GM08714 (cell line): ENCODE results near the gene DNASE1L1.
A peak's percentile ranks its signal among the peaks of the same experiment; 100 is the strongest.

ENCODE experiments used
- H3K4me3 ChIP-seq: fragments of 200-500 bp; sonication (Bioruptor generic); 2 replicates; pipeline ENCODE4 v1.5.1; 2014; ENCODE audit warnings: mild to moderate bottlenecking, low read length, inconsistent platforms
- ZNF274 ChIP-seq: IDR thresholded peaks from 2 replicates; pipeline ENCODE4 v1.6.1; 2012; ENCODE audit warnings: mild to moderate bottlenecking, low read depth, low read length

DNASE1L1 gene

DNA sequence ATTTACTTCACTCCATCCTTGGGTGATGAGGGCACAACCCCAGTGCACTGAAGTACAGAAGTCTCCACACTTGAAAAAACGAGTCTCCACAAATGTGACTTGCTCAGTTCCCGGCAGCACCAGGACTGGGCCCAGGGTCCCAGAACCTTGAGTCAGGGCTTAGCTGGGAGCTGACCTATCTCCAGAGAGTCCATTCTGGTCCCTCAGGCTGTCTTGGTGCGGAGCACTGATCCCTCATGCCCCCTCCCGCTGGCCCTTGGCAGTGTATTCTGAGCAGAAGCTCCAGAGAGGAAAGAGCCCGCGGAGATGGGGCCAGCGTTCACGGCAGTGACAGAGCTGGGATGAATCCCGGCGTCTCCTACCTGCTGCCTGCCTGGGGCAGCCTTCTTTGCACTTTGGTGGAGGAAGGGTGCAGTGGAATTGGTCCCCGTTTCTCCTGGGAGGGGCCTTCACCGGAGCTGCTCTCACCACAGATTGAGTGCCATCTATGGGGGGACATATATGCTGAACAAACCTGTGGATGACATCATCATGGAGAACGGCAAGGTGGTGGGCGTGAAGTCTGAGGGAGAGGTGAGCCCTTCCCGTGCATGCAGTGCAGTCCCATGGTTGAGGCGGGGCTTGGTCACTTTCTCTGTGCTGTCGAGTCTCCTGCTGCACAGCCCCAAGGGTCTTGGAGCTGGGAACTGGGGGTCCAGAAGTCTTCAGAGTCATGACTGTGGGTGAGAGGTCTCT is 31.7 kb upstream of the DNASE1L1 start:
- H3K4me3 ChIP-seq = no peak overlapping the region
- TF ChIP-seq ZNF274 = no peak

DNA sequence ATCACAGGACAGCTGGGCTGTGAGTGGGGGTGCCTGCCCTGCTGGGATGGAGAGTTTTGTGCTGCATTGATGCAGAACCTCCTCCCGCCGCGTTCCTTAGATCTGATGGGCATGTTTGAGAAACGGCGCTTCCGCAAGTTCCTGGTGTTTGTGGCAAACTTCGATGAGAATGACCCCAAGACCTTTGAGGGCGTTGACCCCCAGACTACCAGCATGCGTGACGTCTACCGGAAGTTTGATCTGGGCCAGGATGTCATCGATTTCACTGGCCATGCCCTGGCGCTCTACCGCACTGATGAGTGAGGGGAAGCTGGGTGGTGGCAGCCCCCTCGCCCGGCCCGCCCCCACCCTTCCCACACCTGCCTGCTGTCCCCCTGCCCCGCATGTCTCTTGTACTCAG is 30.8 kb upstream of the DNASE1L1 start:
- TF ChIP-seq ZNF274 = no peak
- H3K4me3 ChIP-seq = no peak overlapping the region

- no peak for TF ChIP-seq ZNF274
- peak overlapping the region; percentile 79 for H3K4me3 ChIP-seq
Observed at GRCh38 chrX:154437971-154438893, 29.2 kb upstream of the DNASE1L1 start.

- no peak for TF ChIP-seq ZNF274
- peak within 1 kb of the TSS; percentile 79 for H3K4me3 ChIP-seq
Observed at GRCh38 chrX:154436983-154437752, 28.1 kb upstream of the DNASE1L1 start, which contains the start of gene GDI1. GDI1 (plus strand) TSS chrX:154437154; CDS start chrX:154437255, 101 bp downstream.

DNA sequence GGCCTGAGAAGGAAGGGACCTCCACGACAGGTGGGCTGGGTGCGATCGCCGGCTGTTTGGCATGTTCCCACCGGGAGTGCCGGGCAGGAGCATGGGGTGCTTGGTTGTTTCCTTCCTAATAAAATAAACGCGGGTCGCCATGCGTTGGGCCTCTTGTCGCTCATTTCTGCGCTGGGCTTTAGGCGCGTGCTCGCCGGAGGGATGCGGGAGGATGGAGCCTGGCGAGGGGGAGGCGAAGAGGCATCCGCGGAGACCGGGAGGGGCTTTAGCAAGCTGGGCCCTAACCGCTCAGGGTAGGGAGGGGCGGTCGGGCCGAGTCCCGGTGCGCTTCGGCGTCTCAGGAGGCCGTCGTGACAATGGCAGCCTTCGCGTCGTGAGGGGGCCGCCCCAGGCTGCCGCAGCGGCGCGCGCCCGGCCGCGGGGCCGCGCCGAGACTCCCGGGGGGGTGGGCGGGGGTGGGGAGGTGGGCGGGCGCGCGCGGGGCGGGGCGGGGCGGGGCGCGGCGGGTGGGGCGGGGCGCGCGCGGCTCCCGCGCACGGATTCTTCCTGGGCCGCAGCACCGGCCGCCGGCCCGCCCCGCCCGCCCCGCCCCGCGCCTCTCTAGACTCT is 27.4 kb upstream of the DNASE1L1 start:
- H3K4me3 ChIP-seq = peak overlapping the region; percentile 79; the same call in 1 of the 2 replicates
- no peak for TF ChIP-seq ZNF274

DNA sequence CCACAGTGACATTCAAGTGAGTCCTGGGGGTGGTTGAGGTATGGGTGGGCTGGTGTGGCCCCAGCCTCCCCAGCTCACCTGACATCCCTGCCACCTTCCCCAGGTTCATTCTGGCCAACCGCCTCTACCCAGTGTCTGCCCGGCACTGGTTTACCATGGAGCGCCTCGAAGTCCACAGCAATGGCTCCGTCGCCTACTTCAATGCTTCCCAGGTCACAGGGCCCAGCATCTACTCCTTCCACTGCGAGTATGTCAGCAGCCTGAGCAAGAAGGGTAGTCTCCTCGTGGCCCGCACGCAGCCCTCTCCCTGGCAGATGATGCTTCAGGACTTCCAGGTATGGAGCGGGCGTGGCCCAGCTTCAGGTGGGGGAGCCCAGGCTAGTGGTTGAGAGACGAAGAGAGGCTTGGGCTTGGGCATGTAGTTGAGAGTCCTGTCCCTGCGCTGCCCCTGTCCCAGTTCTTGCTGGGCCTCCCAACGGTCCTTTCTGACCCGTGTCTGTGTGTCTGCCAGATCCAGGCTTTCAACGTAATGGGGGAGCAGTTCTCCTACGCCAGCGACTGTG is 26.2 kb upstream of the DNASE1L1 start:
- no peak overlapping the region for H3K4me3 ChIP-seq
- no peak for TF ChIP-seq ZNF274

DNA sequence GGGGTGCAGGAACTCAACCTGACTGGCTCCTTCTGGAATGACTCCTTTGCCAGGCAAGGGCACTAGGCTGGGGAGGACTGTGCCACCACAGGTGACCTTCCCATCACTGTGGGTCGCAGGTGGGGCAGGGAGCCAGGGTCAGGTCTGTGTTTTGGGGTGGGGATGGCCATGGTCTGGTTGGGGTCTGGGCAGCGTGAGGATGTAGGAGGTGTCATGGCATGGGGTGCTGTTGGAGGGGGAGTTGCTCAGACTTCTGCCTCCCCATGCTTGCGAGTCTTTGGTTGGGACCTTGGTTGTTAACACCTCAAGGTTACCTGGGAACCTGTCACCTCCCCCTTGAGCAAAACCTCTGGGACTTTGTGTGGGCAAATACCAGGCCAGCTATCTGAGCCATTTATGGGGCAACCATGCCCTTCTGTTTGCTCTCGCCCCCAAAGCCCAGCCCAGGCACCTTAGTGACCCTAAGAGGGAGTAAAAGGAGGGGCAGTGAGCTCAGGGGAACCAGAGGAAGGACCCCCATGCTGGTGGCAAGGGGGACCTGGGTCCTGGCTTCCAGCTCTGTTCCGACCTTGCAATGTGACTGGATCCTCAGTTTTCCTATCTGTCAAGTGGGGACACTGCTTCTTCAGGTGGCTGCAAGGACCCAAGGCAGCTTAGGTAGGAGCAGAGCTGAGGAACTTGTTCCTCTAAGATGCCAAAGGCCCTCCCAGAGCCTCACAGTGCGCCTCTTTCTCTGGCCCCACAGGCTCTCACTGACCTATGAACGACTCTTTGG is 25.5 kb upstream of the DNASE1L1 start:
- no peak for TF ChIP-seq ZNF274
- no peak overlapping the region for H3K4me3 ChIP-seq

- no peak overlapping the region for H3K4me3 ChIP-seq
- no peak for TF ChIP-seq ZNF274
Observed at GRCh38 chrX:154433605-154434004, 24.6 kb upstream of the DNASE1L1 start.

DNA sequence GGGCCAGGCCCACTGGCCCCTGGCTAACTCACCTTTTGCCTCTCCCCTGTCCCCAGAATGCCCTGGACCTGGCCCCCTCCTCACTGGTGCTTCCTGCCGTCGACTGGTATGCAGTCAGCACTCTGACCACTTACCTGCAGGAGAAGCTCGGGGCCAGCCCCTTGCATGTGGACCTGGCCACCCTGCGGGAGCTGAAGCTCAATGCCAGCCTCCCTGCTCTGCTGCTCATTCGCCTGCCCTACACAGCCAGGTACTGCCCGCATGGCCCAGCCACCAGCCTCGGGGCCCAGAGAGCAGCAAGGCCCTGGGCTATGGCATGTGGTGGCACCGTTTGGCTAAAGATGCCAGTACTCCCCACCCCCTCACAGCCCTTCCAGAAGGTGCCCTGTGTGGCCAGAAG is 23.2 kb upstream of the DNASE1L1 start:
- TF ChIP-seq ZNF274 = no peak
- H3K4me3 ChIP-seq = no peak overlapping the region

DNA sequence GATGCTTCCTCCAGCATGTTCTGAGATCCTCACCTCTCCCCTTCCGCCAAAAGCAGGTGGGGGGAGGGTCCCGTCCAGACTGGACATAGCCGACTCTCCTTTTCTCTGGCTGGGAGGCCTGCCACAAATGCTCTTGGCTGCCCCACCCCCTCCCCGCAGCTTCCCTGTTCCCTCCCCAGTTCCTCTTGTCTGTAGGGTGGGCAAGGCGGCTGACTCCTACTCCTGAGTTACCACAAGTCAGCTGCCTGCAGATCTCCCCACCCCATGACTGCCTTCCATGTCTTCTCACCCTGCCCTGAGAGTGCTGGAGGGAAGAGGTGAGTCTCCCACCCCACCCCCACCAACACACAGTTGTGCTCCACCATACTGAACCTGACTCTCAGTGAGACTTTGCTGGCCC is 22.3 kb upstream of the DNASE1L1 start:
- H3K4me3 ChIP-seq = no peak overlapping the region
- no peak for TF ChIP-seq ZNF274

DNA sequence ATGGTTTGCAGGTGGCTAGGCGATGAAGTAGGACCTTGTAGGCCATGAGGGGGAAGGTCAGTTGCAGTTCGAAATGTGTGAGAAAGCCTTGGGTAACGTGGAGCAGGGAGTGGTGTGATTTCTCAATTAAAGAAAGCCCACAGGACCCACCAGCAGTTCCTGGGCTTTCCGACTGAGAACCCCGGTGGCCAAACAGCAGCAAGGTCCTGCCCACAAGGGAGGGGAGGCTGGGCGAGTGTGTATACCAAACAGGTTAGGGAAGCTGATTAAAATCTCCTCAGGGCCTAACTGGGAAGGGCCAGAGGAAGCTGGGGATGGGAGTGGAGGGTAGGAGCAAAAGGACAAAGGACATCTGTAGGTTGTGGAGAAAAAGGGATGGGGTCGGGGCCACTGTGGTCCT is 21.9 kb upstream of the DNASE1L1 start:
- no peak for TF ChIP-seq ZNF274
- no peak overlapping the region for H3K4me3 ChIP-seq

DNA sequence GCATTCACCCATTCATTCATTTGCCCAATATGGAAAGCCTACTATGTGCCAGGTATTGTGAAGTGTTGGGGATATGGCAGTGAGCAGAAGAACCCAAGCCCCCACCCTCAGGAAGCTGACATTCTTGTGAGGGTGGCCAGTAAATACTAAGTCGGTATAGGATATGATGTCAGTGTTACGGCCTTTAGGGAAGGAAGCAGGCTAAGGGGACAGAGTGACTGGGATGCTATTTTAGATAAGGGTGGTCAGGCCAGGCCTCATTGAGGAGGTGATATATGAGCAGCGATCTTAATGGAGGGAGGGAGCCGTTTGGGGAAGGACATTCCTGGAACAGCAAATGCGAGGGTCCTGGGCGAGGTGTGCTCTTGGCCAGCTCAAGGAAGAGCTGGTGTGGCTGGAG is 21.4 kb upstream of the DNASE1L1 start:
- no peak for TF ChIP-seq ZNF274
- H3K4me3 ChIP-seq = no peak overlapping the region

GRCh38 chrX:154429711-154430110 is 20.7 kb upstream of the DNASE1L1 start:
- TF ChIP-seq ZNF274 = no peak
- H3K4me3 ChIP-seq = peak overlapping the region; percentile 4; the same call in 1 of the 2 replicates
